GM12878 (cell line): Measurements from ENCODE around the gene CD33. TPM values are rescaled to one million over a fixed set of nuclear protein-coding genes. Genes with fewer than 3 reads are reported as not detected.

Experiments
- ATAC-seq: fragments of 200-7000 bp; cut with Tn5 transposase; 3 replicates; pipeline ENCODE4 v1.9.1; 2020; ENCODE audit warnings: mild to moderate bottlenecking, moderate library complexity
- BruUV-seq: library from RNA; stranded (reverse); fragments of 400-500 nt; replicated peaks from 2 replicates; lab custom pipeline; 2021; lab: Mats Ljungman, UMichigan
- CTCF ChIA-PET: fragments of 300-600 bp; sonication (Branson Sonifier 250); formaldehyde crosslinking; extraction: SDS; loops from one replicate; lab custom pipeline; 2021; ENCODE audit warnings: inconsistent platforms; lab: Yijun Ruan, JAX
- POLR2A ChIA-PET: fragments of 350-600 bp; formaldehyde crosslinking; extraction: SDS; loops from one replicate; lab custom pipeline; 2021; ENCODE audit warnings: inconsistent platforms; lab: Charles Lee
- RAD21 ChIA-PET: fragments of 300-600 bp; sonication (Branson Sonifier 250); formaldehyde crosslinking; loops from one replicate; lab custom pipeline; 2023; ENCODE audit warnings: antibody characterized with exemption; ENCODE audit not compliant: unreplicated experiment; lab: Charles Lee
- SMC1A ChIA-PET: fragments of 300-600 bp; sonication (Branson Sonifier 250); formaldehyde crosslinking; loops from one replicate; lab custom pipeline; 2023; ENCODE audit not compliant: unreplicated experiment, uncharacterized antibody; lab: Charles Lee
- DNase-seq: peaks from one replicate; pipeline ENCODE4 v3.0.0-alpha.2; 2011; ENCODE audit warnings: low read depth, low spot score
- FAIRE-seq: peaks from 3 replicates; lab custom pipeline; 2011; peaks lifted over from hg19 to GRCh38; lab: Jason Lieb, UNC
- H2AFZ ChIP-seq: 2 replicates; pipeline ENCODE4 v1.6.0; 2011; ENCODE audit warnings: low read depth, low read length, control low read depth; ENCODE audit not compliant: control insufficient read depth
- H3K27ac ChIP-seq: 2 replicates; pipeline ENCODE4 v1.5.1; 2011; ENCODE audit warnings: control low read depth; ENCODE audit not compliant: control insufficient read depth, insufficient read depth
- H3K27me3 ChIP-seq, 2 experiments: replicated peaks in 1 of 2; 2 replicates each; pipeline versions ENCODE4 v1.6.0 to v1.6.1; 2011; ENCODE audit warnings: low read length in 1 of 2; ENCODE audit not compliant: control insufficient read depth in 2 of 2, insufficient read depth in 2 of 2
- H3K36me3 ChIP-seq, 2 experiments: 2 replicates each; pipeline ENCODE4 v1.5.1; 2011; ENCODE audit warnings: low read length in 1 of 2; ENCODE audit not compliant: control insufficient read depth in 2 of 2, insufficient read depth in 2 of 2
- H3K4me1 ChIP-seq: 2 replicates; pipeline ENCODE4 v1.6.1; 2011; ENCODE audit warnings: mild to moderate bottlenecking, low read length, moderate library complexity, mixed read lengths; ENCODE audit not compliant: control insufficient read depth, insufficient read depth
- H3K4me2 ChIP-seq: 2 replicates; pipeline ENCODE4 v1.6.0; 2011; ENCODE audit warnings: control low read depth; ENCODE audit not compliant: control insufficient read depth, insufficient read depth
- H3K4me3 ChIP-seq: fragments of 200-600 bp; sonication (generic); 2 replicates; pipeline ENCODE4 v1.5.1; 2016
- H3K79me2 ChIP-seq: 2 replicates; pipeline ENCODE4 v1.6.0; 2011; ENCODE audit warnings: low read length; ENCODE audit not compliant: control insufficient read depth, insufficient read depth
- H3K9ac ChIP-seq: 2 replicates; pipeline ENCODE4 v1.8.0; 2011; ENCODE audit warnings: low read length, control low read depth, mixed read lengths; ENCODE audit not compliant: control insufficient read depth, insufficient read depth
- H3K9me3 ChIP-seq: replicated peaks from 3 replicates; pipeline ENCODE4 v1.5.1; 2011; ENCODE audit warnings: mild to moderate bottlenecking, low read length; ENCODE audit not compliant: control insufficient read depth, insufficient read depth
- H4K20me1 ChIP-seq: 2 replicates; pipeline ENCODE4 v1.6.0; 2011; ENCODE audit not compliant: control insufficient read depth, insufficient read depth
- CHD1 ChIP-seq: IDR thresholded peaks from 2 replicates; pipeline ENCODE4 v1.6.1; 2012; ENCODE audit warnings: low read depth, low read length, improper control_type of control experiment
- KDM1A ChIP-seq: fragments of 200-600 bp; sonication (generic); IDR thresholded peaks from 2 replicates; pipeline ENCODE4 v1.6.1; 2016; ENCODE audit warnings: borderline replicate concordance
- MEF2A ChIP-seq: IDR thresholded peaks from 2 replicates; pipeline ENCODE4 v1.6.1; 2011; ENCODE audit warnings: low read depth, mild to moderate bottlenecking, low read length, moderate library complexity; ENCODE audit not compliant: insufficient read depth
- POLR2AphosphoS2 ChIP-seq: IDR thresholded peaks from 2 replicates; pipeline ENCODE4 v1.6.1; 2011; ENCODE audit warnings: low read depth, mild to moderate bottlenecking, low read length, improper control_type of control experiment, moderate library complexity
- POLR2AphosphoS5 ChIP-seq: IDR thresholded peaks from 2 replicates; pipeline ENCODE4 v1.6.1; 2011; ENCODE audit warnings: mild to moderate bottlenecking, low read length, inconsistent platforms
- ZNF24 ChIP-seq: fragments of 450-650 bp; IDR thresholded peaks from 2 replicates; pipeline ENCODE4 v1.6.1; 2017; ENCODE audit warnings: antibody characterized with exemption, mild to moderate bottlenecking
- ZSCAN29 ChIP-seq: fragments of 450-650 bp; IDR thresholded peaks from 2 replicates; pipeline ENCODE4 v1.6.1; 2017; ENCODE audit warnings: mild to moderate bottlenecking, moderate library complexity
- WGBS: methylation state at CpG from one replicate; pipeline ENCODE4 v1.1.6; 2016; ENCODE audit warnings: low lambda C conversion rate; ENCODE audit not compliant: insufficient replicate concordance, insufficient coverage; ENCODE audit errors: missing lambda C conversion rate; 5-methylcytosine and 5-hydroxymethylcytosine counted together
- in situ Hi-C: fragments of 300-500 bp; cut with MboI; formaldehyde crosslinking; loops from 9 replicates; pipeline ENCODE4 v1.14.3; 2018; ENCODE audit warnings: mixed read lengths
- intact Hi-C: fragments of 100-400 bp; cut with micrococcal nuclease; formaldehyde crosslinking; loops from one replicate; pipeline ENCODE4 v1.14.2; 2022; ENCODE audit not compliant: unreplicated experiment
- polyA plus RNA-seq, 11 experiments: library from polyadenylated mRNA; depleted of rRNA in 4 of 11; unstranded in 6 of 11; stranded (reverse) in 5 of 11; fragments of >200 nt; fragmentation: Nextera tagmentation in 4 of 11; fragmentation: Illumina TruSeq in 1 of 11; extraction: Ambion mirVana in 4 of 11; extraction: Trizol in 1 of 11; gene quantifications; 1 replicate in 1 of 11; 2 replicates in 10 of 11; pipeline versions ENCODE4 v1.2.1 to v1.2.3, GENCODE V29; 2011 to 2016; ENCODE audit warnings: inconsistent platforms in 2 of 11, missing spikeins in 2 of 11, low read depth in 1 of 11
- total RNA-seq, 4 experiments: library from RNA; depleted of rRNA in 3 of 4; stranded (reverse); fragments of >200 nt in 3 of 4; fragmentation: Illumina TruSeq in 1 of 4; extraction: Trizol in 1 of 4; gene quantifications; 2 replicates each; pipeline versions ENCODE4 v1.2.1 to v1.2.3, GENCODE V29; 2013 to 2021
- TF ChIP-seq, protein P1 (sequence below): fragments of 450-650 bp; formaldehyde crosslinking; IDR thresholded peaks from 2 replicates; pipeline ENCODE4 v1.4.0; 2020; ENCODE audit warnings: mild to moderate bottlenecking, moderate library complexity
- TF ChIP-seq, protein P2 (sequence below): fragments of 450-650 bp; IDR thresholded peaks from 2 replicates; pipeline ENCODE4 v1.6.1; 2017; ENCODE audit warnings: low read depth, mild to moderate bottlenecking, moderate library complexity
- TF ChIP-seq, protein P3 (sequence below): IDR thresholded peaks from 2 replicates; pipeline ENCODE4 v1.6.1; 2011; ENCODE audit warnings: borderline replicate concordance, low read depth, mild to moderate bottlenecking, moderate library complexity, mixed read lengths, low read length; ENCODE audit not compliant: insufficient read depth; ENCODE audit errors: extremely low read length

CD33 gene
- total and polyA plus RNA-seq, 10 of the 15 experiments (the other 5 are each of a cell fraction or from before 2014, with no cell fraction given), result 0.29 to 17.9 (median 0.72) TPM; not detected in 1

DNA sequence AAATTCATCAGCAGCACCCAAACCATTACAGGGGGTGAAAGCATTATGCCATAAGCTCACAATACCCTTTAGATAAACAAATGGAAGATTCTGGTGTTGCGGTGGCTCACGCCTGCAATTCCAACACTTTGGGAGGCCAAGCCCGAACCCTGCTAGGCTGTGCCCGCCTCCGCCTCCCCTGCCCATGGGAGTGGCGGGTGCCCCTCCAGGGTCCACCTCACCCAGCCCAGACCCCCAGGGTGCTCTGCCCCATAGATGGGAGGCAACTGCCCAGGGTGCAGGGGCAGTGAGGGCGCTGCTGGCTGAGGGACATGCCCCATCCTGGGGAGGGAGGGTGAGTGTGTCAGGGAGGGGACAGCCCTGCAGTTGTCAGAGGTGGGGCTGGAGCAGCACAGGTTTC, 16.0 kb downstream of the CD33 start:
- Histone ChIP-seq H2AFZ (no peak overlapping the region), H3K79me2 (no peaks in the 10 kb centered on the region), H3K4me1 (no peaks in the 10 kb centered on the region), H3K9ac (no peak overlapping the region), H3K27me3 (no peaks in the 10 kb centered on the region; a peak in 1 of 4 replicates), H3K4me3 (no peak overlapping the region), H3K4me2 (no peak overlapping the region), H3K36me3 (no peaks in the 10 kb centered on the region), H3K27ac (no peak overlapping the region), H3K9me3 (no peaks in the 10 kb centered on the region), H4K20me1 (no peaks in the 10 kb centered on the region)
- TF ChIP-seq MEF2A, result no peak
- ChIA-PET RAD21 (no interaction called here), POLR2A (no interaction called here), SMC1A (interaction anchor here (0.9 kb wide), 1 partner anchor 14 kb away, joined by 3 read pairs; no protein-coding TSS in a partner anchor), CTCF (no interaction called here)
- ATAC-seq (no peak), DNase-seq (no peak), FAIRE-seq (no peak)
- in situ Hi-C loops (no loop called here), intact Hi-C loops (no loop called here)
- WGBS, result 22% methylated on average over 7 of the region's 7 CpGs
- no TSS peak for BruUV-seq

DNA sequence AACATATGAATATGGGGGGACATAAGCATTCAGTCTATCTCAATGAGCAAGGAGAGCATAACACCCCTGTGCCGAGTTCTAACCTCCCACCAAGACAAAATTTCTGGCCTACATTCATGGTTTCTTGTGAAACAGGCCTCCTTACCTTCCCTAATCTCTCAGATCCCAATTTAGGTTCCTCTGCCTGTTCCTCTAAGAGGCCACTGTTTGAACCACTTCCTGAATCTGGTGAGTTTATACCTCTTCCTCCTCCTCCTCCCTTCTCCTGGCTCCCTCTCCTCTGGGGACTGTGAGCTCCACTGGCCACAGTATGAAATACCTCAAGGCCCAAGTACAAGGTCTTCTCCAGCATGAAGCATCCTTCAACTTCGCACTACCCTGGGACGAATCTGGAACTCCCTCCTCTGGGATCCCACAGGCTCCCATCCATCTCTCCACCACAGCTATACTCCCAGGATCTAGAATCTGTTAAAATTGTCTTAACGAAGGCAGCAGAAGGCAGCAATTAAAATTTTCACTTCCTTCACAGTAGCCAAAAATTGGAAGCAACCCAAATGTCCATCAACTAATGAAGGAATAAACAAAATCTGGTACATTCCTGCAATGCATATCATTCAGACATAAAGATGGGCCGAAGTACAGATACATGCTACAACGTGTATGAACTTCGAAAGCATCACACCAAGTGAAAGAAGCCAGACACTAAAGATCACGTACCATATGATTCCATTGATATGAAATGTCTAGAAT, 18.2 kb downstream of the CD33 start:
- Histone ChIP-seq H3K4me3 (no peak overlapping the region), H3K36me3 (no peaks in the 10 kb centered on the region), H2AFZ (no peak overlapping the region), H3K4me2 (no peak overlapping the region), H3K27me3 (no peaks in the 10 kb centered on the region; a peak in 1 of 4 replicates), H3K79me2 (no peaks in the 10 kb centered on the region), H3K27ac (no peak overlapping the region), H3K9me3 (no peaks in the 10 kb centered on the region), H3K9ac (no peak overlapping the region), H4K20me1 (no peaks in the 10 kb centered on the region), H3K4me1 (no peaks in the 10 kb centered on the region)
- ChIA-PET RAD21 (no interaction called here), SMC1A (no interaction called here), CTCF (interaction anchor here (1.3 kb wide), 1 partner anchor 84 kb away, joined by 3 read pairs; no protein-coding TSS in a partner anchor), POLR2A (no interaction called here)
- ATAC-seq, result no peak
- intact Hi-C loops, result no loop called here
- in situ Hi-C loops, result no loop called here
- no peak for FAIRE-seq
- DNase-seq, result no peak
- 12% methylated on average over 8 of the region's 8 CpGs for WGBS
- BruUV-seq, result no TSS peak
- TF ChIP-seq KDM1A (no peak), ZSCAN29 (no peak), POLR2AphosphoS2 (no peak), POLR2AphosphoS5 (no peak), CHD1 (no peak), ZNF24 (no peak)
- TF ChIP-seq, protein P1, sequence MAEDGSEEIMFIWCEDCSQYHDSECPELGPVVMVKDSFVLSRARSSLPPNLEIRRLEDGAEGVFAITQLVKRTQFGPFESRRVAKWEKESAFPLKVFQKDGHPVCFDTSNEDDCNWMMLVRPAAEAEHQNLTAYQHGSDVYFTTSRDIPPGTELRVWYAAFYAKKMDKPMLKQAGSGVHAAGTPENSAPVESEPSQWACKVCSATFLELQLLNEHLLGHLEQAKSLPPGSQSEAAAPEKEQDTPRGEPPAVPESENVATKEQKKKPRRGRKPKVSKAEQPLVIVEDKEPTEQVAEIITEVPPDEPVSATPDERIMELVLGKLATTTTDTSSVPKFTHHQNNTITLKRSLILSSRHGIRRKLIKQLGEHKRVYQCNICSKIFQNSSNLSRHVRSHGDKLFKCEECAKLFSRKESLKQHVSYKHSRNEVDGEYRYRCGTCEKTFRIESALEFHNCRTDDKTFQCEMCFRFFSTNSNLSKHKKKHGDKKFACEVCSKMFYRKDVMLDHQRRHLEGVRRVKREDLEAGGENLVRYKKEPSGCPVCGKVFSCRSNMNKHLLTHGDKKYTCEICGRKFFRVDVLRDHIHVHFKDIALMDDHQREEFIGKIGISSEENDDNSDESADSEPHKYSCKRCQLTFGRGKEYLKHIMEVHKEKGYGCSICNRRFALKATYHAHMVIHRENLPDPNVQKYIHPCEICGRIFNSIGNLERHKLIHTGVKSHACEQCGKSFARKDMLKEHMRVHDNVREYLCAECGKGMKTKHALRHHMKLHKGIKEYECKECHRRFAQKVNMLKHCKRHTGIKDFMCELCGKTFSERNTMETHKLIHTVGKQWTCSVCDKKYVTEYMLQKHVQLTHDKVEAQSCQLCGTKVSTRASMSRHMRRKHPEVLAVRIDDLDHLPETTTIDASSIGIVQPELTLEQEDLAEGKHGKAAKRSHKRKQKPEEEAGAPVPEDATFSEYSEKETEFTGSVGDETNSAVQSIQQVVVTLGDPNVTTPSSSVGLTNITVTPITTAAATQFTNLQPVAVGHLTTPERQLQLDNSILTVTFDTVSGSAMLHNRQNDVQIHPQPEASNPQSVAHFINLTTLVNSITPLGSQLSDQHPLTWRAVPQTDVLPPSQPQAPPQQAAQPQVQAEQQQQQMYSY (CRISPR knock-in tag), result no peak
- TF ChIP-seq, protein P2, sequence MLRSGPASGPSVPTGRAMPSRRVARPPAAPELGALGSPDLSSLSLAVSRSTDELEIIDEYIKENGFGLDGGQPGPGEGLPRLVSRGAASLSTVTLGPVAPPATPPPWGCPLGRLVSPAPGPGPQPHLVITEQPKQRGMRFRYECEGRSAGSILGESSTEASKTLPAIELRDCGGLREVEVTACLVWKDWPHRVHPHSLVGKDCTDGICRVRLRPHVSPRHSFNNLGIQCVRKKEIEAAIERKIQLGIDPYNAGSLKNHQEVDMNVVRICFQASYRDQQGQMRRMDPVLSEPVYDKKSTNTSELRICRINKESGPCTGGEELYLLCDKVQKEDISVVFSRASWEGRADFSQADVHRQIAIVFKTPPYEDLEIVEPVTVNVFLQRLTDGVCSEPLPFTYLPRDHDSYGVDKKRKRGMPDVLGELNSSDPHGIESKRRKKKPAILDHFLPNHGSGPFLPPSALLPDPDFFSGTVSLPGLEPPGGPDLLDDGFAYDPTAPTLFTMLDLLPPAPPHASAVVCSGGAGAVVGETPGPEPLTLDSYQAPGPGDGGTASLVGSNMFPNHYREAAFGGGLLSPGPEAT, result no peak
- TF ChIP-seq, protein P3, sequence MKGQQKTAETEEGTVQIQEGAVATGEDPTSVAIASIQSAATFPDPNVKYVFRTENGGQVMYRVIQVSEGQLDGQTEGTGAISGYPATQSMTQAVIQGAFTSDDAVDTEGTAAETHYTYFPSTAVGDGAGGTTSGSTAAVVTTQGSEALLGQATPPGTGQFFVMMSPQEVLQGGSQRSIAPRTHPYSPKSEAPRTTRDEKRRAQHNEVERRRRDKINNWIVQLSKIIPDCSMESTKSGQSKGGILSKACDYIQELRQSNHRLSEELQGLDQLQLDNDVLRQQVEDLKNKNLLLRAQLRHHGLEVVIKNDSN, result no peak
